Testis (tissue), 3 donors: Measurements from ENCODE around the gene SLC28A1. TPM values are rescaled to one million over a fixed set of nuclear protein-coding genes. Genes with fewer than 3 reads are reported as not detected.

Experiments
- DNase-seq: peaks from one replicate; pipeline ENCODE4 v3.0.0-alpha.2; 2019
- H3K27ac ChIP-seq, 2 donors: fragments of 200-600 bp; sonication (generic); one replicate each; pipeline ENCODE4 v1.5.1; 2019
- H3K27me3 ChIP-seq: fragments of 200-600 bp; sonication (generic); one replicate; pipeline ENCODE4 v1.5.1; 2019
- H3K36me3 ChIP-seq: fragments of 200-600 bp; sonication (generic); one replicate; pipeline ENCODE4 v1.5.1; 2017; ENCODE audit warnings: low read depth; ENCODE audit errors: missing control alignments
- H3K4me1 ChIP-seq: fragments of 200-600 bp; sonication (generic); one replicate; pipeline ENCODE4 v1.5.1; 2019
- H3K4me3 ChIP-seq, 2 donors: fragments of 200-600 bp; sonication (generic); one replicate each; pipeline ENCODE4 v1.5.1; 2017 to 2019
- H3K9me3 ChIP-seq: fragments of 200-600 bp; sonication (generic); one replicate; pipeline ENCODE4 v1.5.1; 2017
- CTCF ChIP-seq, 3 experiments: fragments of 450-650 bp in 2 of 3; fragments of 200-600 bp in 1 of 3; sonication (generic) in 1 of 3; IDR thresholded peaks; one replicate each; pipeline ENCODE4 v1.5.1; 2016 to 2019; ENCODE audit warnings: antibody characterized with exemption in 3 of 3, mild to moderate bottlenecking in 2 of 3, moderate library complexity in 1 of 3
- POLR2A ChIP-seq: fragments of 450-650 bp; IDR thresholded peaks from one replicate; pipeline ENCODE4 v1.6.1; 2017; ENCODE audit warnings: antibody characterized with exemption, mild to moderate bottlenecking, moderate library complexity
- WGBS, 2 donors: methylation state at CpG; one replicate each; pipeline ENCODE4 v1.1.5; 2018; 5-methylcytosine and 5-hydroxymethylcytosine counted together
- intact Hi-C: fragments of 100-400 bp; cut with DNase I; formaldehyde crosslinking; loops from one replicate; pipeline ENCODE4 v1.15.1; 2023; ENCODE audit warnings: low total_unique reads
- polyA plus RNA-seq: library from polyadenylated mRNA; stranded (reverse); fragments of 350-450 nt; fragmentation: Illumina TruSeq; extraction: RNeasy Lipid Tissue Mini Kit (QIAGEN cat#74804); gene quantifications from one replicate; pipeline ENCODE4 v1.2.3, GENCODE V29; 2014; ENCODE audit warnings: low read depth, low replicate concordance; ENCODE audit not compliant: insufficient read depth
- total RNA-seq, 2 donors: library from RNA; depleted of rRNA; stranded (reverse); fragments of >200 nt; gene quantifications; one replicate each; pipeline ENCODE4 v1.2.3, GENCODE V29; 2016

SLC28A1 gene
- total and polyA plus RNA-seq, 3 donors from 2014 or later = 0.26 to 0.31 (median 0.31) TPM

DNA sequence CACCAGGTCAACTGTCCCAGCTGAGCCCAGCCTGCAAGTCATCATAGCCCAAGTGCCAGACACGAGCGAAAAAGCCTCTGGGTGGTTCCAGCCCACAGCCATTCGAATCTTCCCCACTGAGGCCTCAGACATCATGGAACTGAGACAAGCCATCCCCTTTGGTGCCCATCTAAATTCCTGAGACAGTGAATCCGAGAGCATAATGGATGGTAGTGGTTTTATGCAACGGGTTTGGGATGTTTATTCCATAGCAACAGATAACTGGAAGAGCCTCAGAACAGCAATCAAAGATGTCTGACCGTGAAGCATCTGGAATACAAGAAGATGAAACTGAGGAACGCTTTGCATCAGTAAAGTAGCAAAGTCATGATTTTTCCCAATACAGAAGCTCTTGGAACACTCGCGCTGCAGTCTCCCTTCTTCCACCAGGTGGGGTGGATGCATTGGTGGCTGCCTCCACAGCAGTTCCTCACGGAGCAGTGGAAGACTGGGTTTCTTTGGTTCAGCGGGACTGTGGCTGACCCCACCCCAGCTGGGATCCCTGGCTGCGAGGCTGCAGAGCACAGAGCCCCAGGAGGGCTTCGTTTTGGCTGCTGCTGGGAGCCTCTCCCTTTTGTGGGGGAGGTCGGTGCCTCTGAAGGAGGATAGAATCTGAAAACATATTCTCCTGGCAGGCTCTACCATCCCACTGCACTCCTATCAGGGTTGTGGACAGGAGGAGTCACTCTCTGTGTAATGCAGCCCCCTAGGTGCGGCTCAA, 70.8 kb downstream of the SLC28A1 start:
- peak; percentile 82 for DNase-seq
- Histone ChIP-seq H3K27me3 (no peaks in the 10 kb centered on the region), H3K9me3 (no peaks in the 10 kb centered on the region), H3K36me3 (no peaks in the 10 kb centered on the region), H3K27ac (no peak overlapping the region), H3K4me3 (no peak overlapping the region), H3K4me1 (no peaks in the 10 kb centered on the region)
- intact Hi-C loops = loop anchor here (10.0 kb wide), 1 partner anchor 90 kb away; no protein-coding TSS in a partner anchor
- TF ChIP-seq CTCF (IDR thresholded peaks at IDR 0.05) (peak; percentile 64 to 84 (median 80)), POLR2A (no peak)
- WGBS, 2 donors = 32 to 43% methylated on average over 6 to 15 of the region's 15 CpGs

DNA sequence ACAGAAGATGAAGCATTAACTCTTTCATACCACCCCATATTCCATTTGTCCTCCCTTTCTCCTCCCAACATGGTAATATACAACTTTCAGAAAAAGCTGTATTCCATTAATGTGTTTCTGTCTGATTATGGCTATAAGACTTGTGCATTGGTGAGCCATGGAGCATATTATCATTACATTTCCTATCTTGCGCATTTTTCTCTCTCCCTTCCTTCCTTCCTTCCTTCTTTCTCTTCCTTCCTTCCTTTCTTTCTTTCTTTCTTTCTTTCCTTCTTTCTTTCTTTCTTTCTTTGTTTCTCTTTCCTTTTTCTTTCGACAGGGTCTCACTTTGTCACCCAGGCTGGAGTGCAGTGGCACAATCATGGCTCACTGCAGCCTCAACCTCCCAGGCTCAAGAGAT, 71.7 kb downstream of the SLC28A1 start:
- H3K36me3 ChIP-seq = no peaks in the 10 kb centered on the region
- H3K4me3 ChIP-seq = no peak overlapping the region
- H3K27ac ChIP-seq = no peak overlapping the region
- TF ChIP-seq POLR2A = no peak
- TF ChIP-seq CTCF (IDR thresholded peaks at IDR 0.05) = no peak
- H3K9me3 ChIP-seq = no peaks in the 10 kb centered on the region
- intact Hi-C loops = loop anchor here (10.0 kb wide), 1 partner anchor 89 kb away; no protein-coding TSS in a partner anchor
- WGBS, 2 donors = 87 to 96% methylated on average over 2 of the region's 2 CpGs
- H3K27me3 ChIP-seq = no peaks in the 10 kb centered on the region
- no peak for DNase-seq
- no peaks in the 10 kb centered on the region for H3K4me1 ChIP-seq

- WGBS, 2 donors = 78 to 86% methylated on average over 13 of the region's 13 CpGs
- H3K4me3 ChIP-seq = no peak overlapping the region
- TF ChIP-seq POLR2A (no peak), CTCF (IDR thresholded peaks at IDR 0.05) (no peak)
- H3K9me3 ChIP-seq = no peaks in the 10 kb centered on the region
- DNase-seq = no peak
- intact Hi-C loops = no loop called here
- no peaks in the 10 kb centered on the region for H3K36me3 ChIP-seq
- H3K4me1 ChIP-seq = no peaks in the 10 kb centered on the region
- no peak overlapping the region for H3K27ac ChIP-seq
- H3K27me3 ChIP-seq = no peaks in the 10 kb centered on the region
These were observed 76.1 kb downstream of the SLC28A1 start for GRCh38 chr15:84960391-84961113.

- no peaks in the 10 kb centered on the region for H3K4me1 ChIP-seq
- H3K36me3 ChIP-seq = no peaks in the 10 kb centered on the region
- H3K9me3 ChIP-seq = no peaks in the 10 kb centered on the region
- H3K27ac ChIP-seq = no peak overlapping the region
- 66 to 80% methylated on average over 3 of the region's 3 CpGs for WGBS, 2 donors
- H3K27me3 ChIP-seq = no peaks in the 10 kb centered on the region
- intact Hi-C loops = no loop called here
- no peak for TF ChIP-seq CTCF (IDR thresholded peaks at IDR 0.05)
- TF ChIP-seq POLR2A = no peak
- DNase-seq = no peak
- H3K4me3 ChIP-seq = no peak overlapping the region
These were observed 76.6 kb downstream of the SLC28A1 start for GRCh38 chr15:84961114-84961452.
